Esophagus squamous epithelium (tissue), 4 donors: ENCODE data around the gene SEMA5A.

Experiments
- CTCF ChIP-seq, 6 experiments: fragments of 450-650 bp in 4 of 6; fragments of 200-600 bp in 2 of 6; sonication (generic) in 2 of 6; IDR thresholded peaks; one replicate each; pipeline ENCODE4 v1.5.1; 2016 to 2019; ENCODE audit warnings: antibody characterized with exemption in 6 of 6, mild to moderate bottlenecking in 4 of 6, moderate library complexity in 4 of 6
- POLR2A ChIP-seq, 4 donors: fragments of 450-650 bp; IDR thresholded peaks; one replicate each; pipeline ENCODE4 v1.6.1; 2017; ENCODE audit warnings: antibody characterized with exemption in 4 of 4, mild to moderate bottlenecking in 4 of 4, moderate library complexity in 3 of 4

GRCh38 chr5:9202636-9203035, 343.2 kb downstream of the SEMA5A start:
- TF ChIP-seq CTCF (IDR thresholded peaks at IDR 0.05) (no peak), POLR2A (IDR thresholded peaks at IDR 0.05) (no peak)
